GM18868 (cell line): ENCODE measurements around the gene TNS2.
A peak's percentile ranks its signal among the peaks of the same experiment; 100 is the strongest.

Source experiments
- ATAC-seq: cut with Tn5 transposase; IDR thresholded peaks from one replicate; pipeline ENCODE4 v1.9.1; 2021; ENCODE audit warnings: mild to moderate bottlenecking, moderate library complexity; ENCODE audit not compliant: unreplicated experiment

The TNS2 gene

DNA sequence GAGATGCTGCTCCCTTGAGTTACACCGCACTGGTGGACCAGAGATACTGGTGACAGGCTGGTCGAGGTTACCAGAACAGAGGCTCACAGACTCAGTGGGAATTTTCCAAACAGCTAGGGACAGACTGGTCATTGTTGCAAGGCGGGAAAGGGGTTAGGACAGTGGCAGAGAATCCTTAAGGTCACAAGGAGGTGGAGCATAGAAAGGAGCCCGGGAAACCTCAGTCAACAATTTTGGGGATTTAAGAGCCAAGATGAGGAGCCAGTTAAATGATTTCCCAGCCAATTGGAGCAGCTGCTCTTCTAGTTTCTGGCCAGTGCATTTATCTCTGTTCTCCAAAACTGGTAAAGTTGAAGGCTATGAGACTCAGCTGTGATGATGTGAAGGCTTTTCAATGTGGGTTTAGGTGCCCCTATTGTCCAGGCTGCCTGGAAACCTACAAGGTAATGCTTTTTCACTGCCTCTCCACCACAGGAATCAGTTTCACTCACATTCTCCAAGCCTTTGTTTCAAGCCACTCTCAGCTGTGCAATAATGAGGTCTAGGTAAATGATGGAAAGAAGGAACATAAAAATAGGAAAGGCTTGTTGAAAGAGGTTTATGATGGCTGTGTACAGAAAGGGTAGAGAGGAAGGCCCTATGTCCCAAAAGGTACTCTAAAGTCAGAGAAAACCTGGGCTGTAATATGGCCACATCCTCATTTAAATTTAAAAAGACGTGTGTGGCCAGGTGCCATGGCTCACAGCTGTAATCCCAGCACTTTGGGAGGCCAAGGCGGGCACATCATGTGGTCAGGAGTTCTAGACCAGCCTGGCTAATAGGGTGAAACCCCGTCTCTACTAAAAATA is 7.0 kb upstream of the TNS2 start:
- ATAC-seq = no peak

DNA sequence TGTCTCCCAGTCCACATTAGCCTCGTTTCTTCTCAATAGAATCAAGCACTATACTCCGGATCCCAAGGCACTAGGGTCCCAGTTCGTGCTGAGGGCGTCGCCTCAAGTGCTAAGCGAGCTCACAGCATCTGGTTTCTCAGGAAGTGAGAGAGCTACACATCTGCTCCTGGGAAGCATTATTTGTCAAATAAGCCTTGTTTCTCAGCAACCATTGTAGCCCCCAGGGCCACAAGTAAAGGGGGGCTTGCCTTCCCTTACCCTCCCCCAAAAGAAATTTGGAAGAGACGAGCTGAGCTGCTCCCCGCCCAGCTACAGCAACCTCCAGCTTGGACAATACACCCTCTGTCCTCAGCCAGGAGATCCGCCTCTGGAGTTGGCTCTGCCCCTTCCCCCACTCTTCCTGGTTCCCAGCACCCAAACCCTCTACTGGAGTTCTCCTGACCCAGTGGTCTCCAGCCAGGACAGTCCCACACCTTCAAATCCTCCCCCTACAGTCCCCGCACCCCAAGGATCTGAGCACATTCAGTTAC is 5.7 kb upstream of the TNS2 start:
- no peak for ATAC-seq

DNA sequence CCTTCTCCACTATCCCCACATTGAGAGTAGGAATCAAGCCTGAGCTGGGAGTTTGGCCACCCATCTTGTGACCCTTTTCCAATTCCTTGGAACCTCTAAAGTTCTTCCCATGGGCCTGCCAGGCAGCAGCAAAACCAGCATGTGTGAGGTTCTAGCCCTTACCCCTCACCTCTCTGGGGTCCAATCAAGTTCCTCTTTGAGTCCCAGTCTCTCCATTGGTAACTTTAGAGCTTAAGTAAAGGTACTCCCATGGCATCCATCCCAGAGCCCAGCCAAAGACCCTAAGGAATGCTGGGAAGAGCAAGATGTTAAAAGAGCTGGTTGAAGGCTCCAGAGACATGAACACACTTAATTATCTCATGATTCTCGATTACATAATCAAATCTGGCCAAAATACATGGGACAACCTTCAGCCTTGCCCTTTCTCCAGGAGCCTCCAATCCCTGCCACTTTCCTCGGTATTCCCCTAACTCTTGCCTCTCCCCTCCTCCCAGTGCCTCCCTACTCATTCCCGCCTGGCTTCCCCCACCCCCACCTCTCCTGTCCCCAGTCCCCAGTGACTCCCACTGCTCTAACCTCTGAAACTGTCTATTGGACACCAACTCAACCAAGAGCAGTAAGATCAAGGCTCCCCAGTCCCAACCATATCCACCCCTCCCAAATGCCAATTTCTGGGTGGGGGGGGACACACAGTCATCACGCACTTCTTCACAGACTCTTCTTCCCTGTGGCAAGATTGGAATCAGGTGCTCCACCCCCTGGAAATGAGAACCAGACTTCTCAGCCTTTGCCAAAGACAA is 4.8 kb upstream of the TNS2 start:
- no peak for ATAC-seq

GRCh38 chr12:53045696-53046045 is 4.2 kb upstream of the TNS2 start:
- no peak for ATAC-seq

GRCh38 chr12:53046655-53047220 is 3.1 kb upstream of the TNS2 start:
- peak; percentile 27 for ATAC-seq

- ATAC-seq = peak; percentile 71
Observed at GRCh38 chr12:53047221-53048032, 2.4 kb upstream of the TNS2 start.

GRCh38 chr12:53048033-53048779 is 1.7 kb upstream of the TNS2 start:
- ATAC-seq = no peak

GRCh38 chr12:53048780-53049401 is 974 bp upstream of the TNS2 start:
- ATAC-seq = no peak

DNA sequence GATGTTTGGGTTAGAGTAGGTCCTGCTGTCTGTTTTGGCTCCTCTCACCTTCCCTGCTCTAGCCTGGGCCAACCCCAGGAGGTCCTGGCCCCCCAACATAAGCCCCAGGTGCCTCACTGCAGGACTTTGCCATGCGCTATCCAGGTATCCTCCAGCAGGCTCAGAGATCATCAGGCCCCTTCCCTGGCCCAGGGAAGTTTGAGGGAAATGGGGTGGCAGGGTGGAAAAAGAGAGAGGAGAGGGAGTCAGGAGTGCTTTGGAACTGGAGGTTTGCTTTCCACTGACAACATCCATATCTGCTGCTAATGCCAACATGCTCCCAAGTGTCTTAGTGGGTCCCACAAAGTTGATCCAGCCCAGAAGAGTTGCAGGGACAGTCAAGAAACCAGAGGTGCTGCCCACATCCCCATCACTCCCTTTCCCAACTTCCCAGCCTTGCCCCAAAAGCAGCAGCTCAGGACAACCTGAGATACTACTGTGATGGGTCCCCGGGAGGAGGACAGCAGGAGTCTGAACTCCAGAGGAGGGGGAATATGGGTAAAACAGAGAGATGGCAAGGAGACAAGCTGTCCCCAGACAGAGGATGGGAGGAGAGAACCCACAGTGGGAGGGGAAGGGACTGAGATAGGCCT is 677 bp downstream of the TNS2 start:
- ATAC-seq = no peak

DNA sequence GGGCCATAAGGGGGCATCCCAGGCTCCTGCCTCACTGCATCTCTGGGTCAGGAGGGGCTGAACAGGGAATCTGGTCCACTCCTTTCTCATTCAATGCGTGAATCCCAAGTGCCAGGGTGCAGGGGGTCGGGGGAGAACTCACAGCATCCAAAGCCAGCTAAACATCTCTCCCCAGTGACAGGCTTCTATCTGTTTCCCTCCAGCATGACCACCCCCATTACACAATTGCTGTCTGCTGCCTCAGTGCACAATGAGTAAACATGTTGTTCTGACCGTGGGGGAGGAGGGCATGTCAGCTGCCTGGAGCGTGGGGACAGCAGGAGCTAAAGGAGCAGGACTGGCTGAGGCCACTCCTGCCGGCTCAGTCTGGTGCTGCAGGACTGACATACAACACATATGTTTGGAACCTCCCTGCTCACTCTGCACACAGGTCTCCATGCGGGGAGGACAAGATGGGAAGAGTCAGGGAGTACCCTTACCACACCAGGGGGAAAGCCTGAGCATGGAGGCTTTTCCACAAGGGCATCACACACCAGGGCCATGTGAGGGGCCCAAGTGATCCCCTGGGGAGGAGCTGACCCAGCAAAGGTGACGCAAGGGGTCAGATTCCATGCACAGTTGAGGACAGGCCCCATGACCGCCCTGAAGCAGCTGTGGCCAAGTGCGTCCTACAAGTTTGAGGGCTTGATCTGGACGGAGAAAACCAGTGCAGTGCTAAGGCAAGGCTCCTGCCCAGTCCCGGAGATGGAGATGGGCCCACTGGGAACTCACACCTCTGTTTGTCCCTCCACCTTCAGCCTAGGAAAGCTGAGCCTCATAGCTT is 1.4 kb downstream of the TNS2 start:
- ATAC-seq = no peak

DNA sequence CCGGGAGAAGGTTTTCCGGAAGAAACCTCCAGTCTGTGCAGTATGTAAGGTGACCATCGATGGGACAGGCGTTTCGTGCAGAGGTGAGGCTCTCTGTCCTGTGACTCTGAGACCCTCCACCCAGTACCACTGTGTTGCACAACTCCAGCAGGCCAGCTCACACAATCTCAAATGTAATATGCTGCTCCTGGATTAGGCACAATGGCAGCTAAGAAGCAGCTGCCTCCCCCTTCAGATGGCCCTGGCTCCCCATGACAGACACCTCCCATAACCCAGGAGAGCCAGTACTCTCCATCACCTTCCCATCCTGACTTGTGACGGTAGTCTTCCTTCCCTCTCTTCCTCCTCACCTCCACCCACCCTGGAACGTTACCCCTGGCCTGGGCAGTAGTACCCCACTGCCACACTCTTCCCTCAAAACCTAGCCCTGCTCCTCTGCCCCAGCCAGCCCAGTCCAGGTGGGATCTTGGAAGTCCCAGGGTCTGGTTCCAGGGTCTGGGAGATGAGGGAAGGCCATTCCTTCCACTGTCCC is 2.1 kb downstream of the TNS2 start:
- no peak for ATAC-seq

GRCh38 chr12:53052419-53053217 is 2.8 kb downstream of the TNS2 start:
- ATAC-seq = no peak

DNA sequence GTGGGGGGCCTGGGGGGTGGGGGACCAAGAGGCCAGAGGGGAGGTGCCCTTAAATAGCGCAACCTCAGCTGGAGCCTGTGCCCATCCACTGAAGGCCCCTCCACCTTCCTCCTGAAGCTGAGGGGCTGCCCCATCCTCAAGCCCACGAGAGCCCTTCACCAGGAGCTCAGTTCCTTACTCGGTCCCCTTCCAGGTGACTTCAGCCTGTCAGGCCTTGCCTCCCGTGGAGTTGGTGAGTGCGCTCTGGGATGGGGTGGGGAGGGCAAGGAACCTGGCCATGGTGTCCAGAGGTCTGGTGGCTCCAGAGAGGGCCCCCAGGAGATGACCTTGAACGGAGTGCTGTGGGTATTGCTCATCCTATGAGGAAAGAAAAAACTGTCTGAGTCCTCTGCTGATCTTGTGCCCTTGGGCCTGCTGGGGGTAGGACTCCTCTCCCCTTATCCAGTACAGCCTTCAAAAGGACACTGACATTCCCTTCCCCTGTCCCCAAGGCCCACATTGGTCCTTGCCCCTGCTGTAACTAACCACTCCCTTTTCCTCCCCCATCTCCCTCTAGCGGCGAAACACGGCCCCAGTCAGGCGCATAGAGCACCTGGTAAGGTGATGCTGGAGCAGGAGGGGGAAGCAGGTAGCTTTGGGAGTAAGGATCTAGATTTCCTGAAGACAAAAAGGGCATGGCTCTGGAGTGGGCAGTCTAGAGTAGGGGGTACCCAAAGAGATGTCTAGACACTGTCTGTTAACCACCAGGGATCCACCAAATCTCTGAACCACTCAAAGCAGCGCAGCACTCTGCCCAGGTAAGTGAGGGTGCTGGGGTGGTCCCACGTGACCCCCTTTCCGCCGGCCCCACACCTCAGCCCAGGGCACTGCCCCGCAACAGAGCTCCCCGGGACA is 3.6 kb downstream of the TNS2 start:
- no peak for ATAC-seq

DNA sequence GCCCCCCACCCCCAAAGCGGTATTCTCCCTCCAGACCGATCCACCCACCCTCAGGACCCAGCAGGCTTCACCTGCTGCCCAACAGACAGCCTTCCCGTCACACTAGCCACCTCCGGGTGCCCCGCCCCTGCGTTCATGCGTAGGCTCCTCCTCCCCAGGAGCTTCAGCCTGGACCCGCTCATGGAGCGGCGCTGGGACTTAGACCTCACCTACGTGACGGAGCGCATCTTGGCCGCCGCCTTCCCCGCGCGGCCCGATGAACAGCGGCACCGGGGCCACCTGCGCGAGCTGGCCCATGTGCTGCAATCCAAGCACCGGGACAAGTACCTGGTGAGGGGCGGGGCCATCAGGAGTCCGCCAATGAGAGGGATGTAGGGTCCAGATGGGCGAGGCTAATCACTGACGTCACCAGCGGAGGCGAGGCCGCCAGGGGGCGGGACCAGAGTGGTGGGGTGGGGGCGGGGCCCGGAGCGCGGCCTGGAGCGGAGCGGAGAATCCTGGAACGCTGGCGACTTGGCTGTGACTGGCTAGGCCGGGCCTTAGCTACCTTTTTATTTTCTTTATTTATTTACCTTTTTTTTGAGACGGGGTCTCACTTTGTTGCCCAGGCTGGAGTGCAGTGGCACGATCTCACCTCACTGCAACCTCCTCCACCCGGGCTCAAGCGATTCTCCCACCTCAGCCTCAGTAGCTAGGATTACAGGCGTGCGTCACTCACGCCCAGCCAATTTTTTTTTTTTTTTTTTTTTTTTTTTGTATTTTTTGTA is 4.4 kb downstream of the TNS2 start:
- ATAC-seq = peak; percentile 91

DNA sequence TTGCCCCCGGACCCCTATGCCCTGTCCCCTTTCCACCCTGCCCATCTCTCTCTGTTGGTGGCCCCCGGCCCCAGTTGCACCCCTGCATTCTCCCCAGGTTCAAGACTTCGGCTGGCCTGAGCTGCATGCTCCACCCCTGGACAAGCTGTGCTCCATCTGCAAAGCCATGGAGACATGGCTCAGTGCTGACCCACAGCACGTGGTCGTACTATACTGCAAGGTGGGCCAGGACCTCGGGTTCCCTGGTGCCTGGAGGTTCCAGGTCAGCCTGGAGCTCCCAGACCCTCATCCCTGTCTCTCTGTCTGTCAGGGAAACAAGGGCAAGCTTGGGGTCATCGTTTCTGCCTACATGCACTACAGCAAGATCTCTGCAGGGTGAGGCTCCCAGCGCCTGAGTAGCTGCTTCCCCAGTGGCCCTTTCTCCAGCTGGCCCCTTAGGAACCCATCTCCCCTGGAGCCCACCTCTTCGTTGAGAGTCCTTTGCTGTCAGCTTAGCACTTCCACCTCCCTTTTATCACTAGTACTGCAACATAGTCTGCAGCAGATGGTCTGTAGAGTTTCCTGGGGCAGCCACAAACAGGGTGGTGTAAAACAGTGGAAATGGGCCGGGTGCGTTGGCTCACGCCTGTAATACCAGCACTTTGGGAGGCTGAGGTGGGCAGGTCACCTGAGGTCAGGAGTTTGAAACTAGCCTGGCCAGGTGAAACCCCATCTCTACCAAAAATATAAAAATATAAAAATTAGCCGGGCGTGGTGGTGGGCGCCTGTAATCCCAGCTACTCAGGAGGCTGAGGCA is 5.8 kb downstream of the TNS2 start:
- no peak for ATAC-seq
